HFF-Myc (cell line): Measurements from ENCODE around the gene WFDC8.
"Not testable (repeated sequence)": the region's sequence is repeated elsewhere in the genome, so short reads cannot be mapped to it uniquely, and the experiment has no call there.

ENCODE experiments used
- DNase-seq: peaks from one replicate; pipeline ENCODE4 v3.0.0-alpha.2; 2011; ENCODE audit warnings: low read depth; ENCODE audit errors: extremely low read depth
- H3K4me3 ChIP-seq: replicated peaks from 2 replicates; pipeline ENCODE4 v1.5.1; 2011; ENCODE audit warnings: low read depth, mild to moderate bottlenecking, control low read depth, low read length
- CTCF ChIP-seq: IDR thresholded peaks from 2 replicates; pipeline ENCODE4 v1.5.1; 2012; ENCODE audit warnings: mild to moderate bottlenecking, low read depth, low read length, control low read depth; ENCODE audit errors: missing control alignments

The WFDC8 gene

DNA sequence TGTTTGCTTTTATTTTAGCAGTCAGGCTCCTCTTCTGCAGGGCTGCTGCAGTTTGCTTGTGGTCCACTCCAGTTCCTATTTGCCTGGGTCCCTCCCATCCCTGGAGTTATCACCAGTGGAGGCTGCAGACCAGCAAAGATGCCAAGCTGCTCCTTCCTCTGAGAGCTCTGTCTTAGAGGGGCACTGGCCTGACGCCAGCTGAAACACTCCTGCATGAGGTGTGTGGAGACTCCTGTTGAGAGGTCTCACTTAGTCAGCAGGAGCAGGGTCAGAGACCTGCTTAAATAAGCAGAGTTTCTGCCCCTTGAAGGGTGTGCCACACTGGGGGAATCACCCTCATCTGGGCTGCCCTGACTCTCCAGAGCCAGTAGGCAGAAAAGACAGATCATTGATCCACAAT is 16.2 kb upstream of the WFDC8 start:
- TF ChIP-seq CTCF: no peak

GRCh38 chr20:45593498-45593897 is 14.4 kb upstream of the WFDC8 start:
- DNase-seq: no peak
- TF ChIP-seq CTCF: no peak
- H3K4me3 ChIP-seq: no peak overlapping the region

More for the DNA sequence above, 16.2 kb upstream of the WFDC8 start:
- no peak overlapping the region for H3K4me3 ChIP-seq
- no peak for DNase-seq

GRCh38 chr20:45592574-45593189 is 13.6 kb upstream of the WFDC8 start:
- H3K4me3 ChIP-seq: no peak overlapping the region
- peak; percentile 59 for DNase-seq
- TF ChIP-seq CTCF: peak; percentile 76

GRCh38 chr20:45589725-45590124 is 10.6 kb upstream of the WFDC8 start:
- no peak for TF ChIP-seq CTCF
- DNase-seq: no peak
- H3K4me3 ChIP-seq: no peak overlapping the region

- no peak overlapping the region for H3K4me3 ChIP-seq
- no peak for TF ChIP-seq CTCF
- DNase-seq: no peak
These were observed 9.7 kb upstream of the WFDC8 start for GRCh38 chr20:45588800-45589199.

DNA sequence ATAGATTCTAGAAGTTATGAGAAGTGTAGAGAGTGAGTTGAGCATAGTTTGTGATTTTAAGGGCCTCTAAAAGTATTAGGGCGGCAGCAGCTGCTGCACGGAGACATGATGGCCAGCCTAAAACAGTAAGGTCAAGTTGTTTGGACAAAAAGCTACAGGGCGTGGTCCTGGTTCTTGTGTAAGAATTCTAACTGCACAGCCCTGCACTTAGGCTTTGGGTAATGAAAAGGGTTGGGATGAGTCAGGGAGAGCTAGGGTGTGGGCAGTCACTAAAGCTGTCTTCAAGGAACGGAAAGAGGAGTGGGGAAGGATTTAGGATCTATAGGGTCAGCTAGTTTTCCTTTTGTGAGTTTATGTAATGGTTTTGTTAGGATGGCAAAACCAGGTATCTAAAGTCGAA is 6.9 kb upstream of the WFDC8 start:
- H3K4me3 ChIP-seq, DNase-seq: not testable (repeated sequence)

DNA sequence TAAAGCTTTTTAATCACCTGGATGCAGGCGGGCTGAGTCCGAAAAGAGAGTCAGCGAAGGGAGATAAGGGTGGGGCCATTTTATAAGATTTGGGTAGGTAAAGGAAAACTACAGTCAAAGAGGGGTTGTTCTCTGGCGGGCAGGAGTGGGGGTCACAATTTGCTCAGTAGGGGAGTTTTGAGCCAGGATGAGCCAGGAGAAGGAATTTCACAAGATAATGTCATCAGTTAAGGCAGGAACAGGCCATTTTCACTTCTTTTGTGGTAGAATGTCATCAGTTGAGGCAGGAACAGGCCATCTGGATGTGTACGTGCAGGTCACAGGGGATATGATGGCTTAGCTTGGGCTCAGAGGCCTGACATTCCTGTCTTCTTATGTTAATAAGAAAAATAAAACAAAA is 5.2 kb upstream of the WFDC8 start:
- not testable (repeated sequence) for H3K4me3 ChIP-seq

GRCh38 chr20:45583502-45583901 is 4.4 kb upstream of the WFDC8 start:
- no peak for TF ChIP-seq CTCF
- no peak overlapping the region for H3K4me3 ChIP-seq
- no peak for DNase-seq

More for the DNA sequence above, 5.2 kb upstream of the WFDC8 start:
- not testable (repeated sequence) for DNase-seq
